Left lobe of liver (tissue), 2 donors: ENCODE data around the gene PAK5. TPM values are rescaled to one million over a fixed set of nuclear protein-coding genes. Genes with fewer than 3 reads are reported as not detected.
A peak's percentile ranks its signal among the peaks of the same experiment; 100 is the strongest.

Experiments
- ATAC-seq: fragments of 200-7000 bp; cut with Tn5 transposase; one replicate; pipeline ENCODE4 v1.9.1; 2020; ENCODE audit warnings: mild to moderate bottlenecking, moderate library complexity
- DNase-seq: peaks from one replicate; pipeline ENCODE4 v3.0.0-alpha.2; 2020; ENCODE audit warnings: low spot score
- total RNA-seq: library from RNA; stranded (reverse); gene quantifications from one replicate; pipeline ENCODE4 v1.2.1, GENCODE V29; 2021
- donor health status: DM: no; HTN: no; CAD: no; lungs with moderate emphysema.
- donor health status: DM: no; HTN: yes; CAD: no.

The PAK5 gene
- total RNA-seq, 1 donor from 2014 or later = 0.08 TPM

- ATAC-seq (no peak), DNase-seq (no peak)
Measured at GRCh38 chr20:9626357-9626756, 212.5 kb downstream of the PAK5 start.

DNA sequence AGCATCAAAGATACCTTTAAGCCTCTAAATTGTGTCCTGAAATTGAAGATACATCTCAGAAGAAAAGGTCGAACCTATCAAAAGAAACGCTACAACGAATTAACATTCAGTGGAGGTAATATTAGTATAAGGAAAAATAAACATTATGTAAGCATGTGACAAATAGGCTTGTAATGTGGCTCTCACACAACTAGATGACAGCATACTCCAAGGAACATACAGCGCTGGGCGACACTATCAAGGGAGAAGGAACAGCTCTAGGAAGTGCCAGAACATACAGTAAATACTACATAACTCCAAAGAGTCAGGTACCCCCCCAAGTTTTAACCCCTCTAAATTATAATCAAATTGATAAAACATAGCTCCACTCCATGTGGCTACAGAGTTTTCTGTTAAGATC lies 220.9 kb downstream of the PAK5 start:
- ATAC-seq (peak; percentile 66), DNase-seq (no peak)

- no peak for DNase-seq
- ATAC-seq = peak; percentile 88
Measured at GRCh38 chr20:9616833-9617461, 221.9 kb downstream of the PAK5 start.

DNA sequence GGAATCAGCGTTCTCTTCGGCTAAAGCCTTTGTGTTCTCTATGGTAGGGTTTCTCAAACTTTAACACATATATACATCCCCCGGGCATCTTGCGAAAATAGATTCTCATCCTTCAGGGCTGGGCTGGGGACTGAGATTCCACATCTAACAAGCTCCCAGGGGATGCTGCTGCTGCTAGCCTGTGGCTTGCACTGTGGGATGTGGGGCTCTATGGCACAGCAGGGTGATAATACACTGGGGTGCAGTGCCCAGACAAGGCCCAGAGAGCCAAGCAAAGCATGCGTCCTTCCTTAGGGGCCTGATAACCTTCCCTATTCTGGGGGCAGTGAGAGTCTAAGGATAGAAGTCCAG lies 222.4 kb downstream of the PAK5 start:
- no peak for ATAC-seq
- no peak for DNase-seq

GRCh38 chr20:9615766-9616454 lies 223.0 kb downstream of the PAK5 start:
- DNase-seq (no peak), ATAC-seq (no peak)

GRCh38 chr20:9615118-9615517 lies 223.8 kb downstream of the PAK5 start:
- no peak for DNase-seq
- ATAC-seq = peak; percentile 42

DNA sequence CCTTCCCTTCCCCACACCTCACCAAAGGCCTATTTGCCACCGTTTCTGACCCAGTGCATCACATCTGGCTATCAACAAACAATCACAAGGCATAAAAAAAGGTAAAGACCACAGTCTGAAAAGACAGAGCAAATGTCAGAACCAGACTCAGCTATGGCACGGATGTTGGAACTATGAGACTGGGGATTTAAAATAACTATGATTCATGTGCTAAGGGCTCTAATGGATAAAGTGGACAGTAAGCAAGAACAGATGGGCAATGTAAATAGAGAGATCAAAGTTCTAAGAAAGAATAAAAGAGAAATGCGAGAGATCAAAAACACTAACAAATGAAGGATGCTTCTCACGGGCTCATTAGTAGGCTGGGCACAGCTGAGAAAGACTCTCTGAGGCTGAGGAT lies 225.0 kb downstream of the PAK5 start:
- ATAC-seq (no peak), DNase-seq (no peak)

GRCh38 chr20:9611921-9612320 lies 227.0 kb downstream of the PAK5 start:
- DNase-seq = no peak
- no peak for ATAC-seq

- DNase-seq (no peak), ATAC-seq (no peak)
Measured at GRCh38 chr20:9610665-9611064, 228.2 kb downstream of the PAK5 start.

DNA sequence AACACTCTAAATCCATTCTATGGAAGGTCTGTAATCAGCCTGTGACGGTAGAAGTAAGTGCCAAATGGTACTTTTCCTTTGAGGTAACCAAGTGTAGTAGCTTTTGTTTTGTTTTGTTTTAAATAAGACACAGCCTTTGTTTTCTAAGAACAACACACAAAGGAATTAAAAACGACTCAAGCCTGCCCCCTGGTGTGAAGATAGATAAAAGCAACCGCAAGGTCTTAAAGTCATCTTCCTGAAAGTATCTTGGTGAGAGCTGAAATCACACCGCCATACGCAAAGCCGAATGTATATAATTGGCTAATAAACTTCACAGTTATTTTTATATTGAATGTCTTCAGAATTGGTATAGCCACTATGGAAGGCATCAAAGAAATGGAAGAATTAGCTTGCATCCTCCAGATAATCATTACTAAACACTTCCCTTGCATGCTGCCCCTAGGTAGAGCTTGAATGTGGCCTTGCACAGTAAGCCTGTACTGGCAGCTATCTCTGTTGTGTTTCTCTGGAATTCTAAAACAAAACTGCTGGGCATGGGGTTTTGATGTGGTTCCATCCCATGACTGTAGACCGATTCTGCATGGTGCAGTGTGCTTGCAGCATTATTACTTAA lies 228.9 kb downstream of the PAK5 start:
- DNase-seq (no peak), ATAC-seq (peak; percentile 67)

DNA sequence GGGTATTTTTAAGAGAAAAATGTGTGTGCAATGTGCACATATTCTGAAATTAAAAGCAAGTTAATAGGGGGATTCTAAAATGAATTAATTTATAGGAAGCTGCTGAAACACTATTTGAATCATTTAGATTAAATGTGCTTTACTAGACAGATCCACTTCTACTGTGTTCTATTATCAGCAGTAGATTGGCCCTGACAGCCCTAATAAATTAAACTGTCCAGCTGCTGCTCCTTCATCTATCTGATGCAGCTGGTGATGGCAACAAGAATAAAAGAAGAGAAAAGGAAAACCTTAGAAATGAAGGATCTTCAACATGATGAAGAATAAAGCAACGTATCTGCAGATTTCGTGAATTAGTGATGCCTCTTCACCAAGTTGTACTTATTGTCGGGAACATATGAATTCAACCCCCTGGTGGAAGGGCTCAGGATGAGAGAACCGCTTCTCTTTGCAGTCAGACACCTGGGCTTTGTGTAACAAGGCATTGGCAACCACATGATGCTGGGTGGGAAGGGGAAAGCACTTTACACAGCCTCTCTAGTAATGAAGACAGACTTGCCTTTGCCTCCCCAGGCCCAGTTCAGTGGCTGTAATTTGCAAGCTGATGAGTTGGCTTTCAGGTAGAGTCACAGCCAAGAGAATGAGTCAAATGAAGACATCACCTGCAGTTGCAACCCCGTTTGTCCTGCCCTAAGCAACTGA lies 230.1 kb downstream of the PAK5 start:
- no peak for DNase-seq
- ATAC-seq = no peak

- DNase-seq = no peak
- no peak for ATAC-seq
Measured at GRCh38 chr20:9602847-9603183, 236.1 kb downstream of the PAK5 start.

DNA sequence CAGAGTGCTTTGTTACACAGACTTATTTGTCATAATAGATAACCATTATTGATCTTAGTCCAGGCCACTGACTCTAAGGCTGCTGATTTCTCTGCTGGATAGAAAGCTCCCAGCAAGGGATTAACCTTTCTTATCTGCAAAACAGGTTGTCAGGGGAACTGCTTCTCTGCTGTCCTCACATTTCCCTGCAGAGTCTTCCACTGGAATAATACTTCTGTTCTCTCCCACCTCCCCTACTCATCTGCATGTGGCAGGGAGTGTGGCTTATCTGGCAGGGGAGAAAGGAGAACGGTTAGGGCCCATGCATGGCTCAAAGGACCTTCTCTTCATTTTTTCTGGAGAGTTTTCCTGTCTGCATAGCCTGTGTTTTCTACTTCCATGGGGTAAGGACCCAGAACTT lies 238.3 kb downstream of the PAK5 start:
- ATAC-seq = no peak
- DNase-seq = no peak

DNA sequence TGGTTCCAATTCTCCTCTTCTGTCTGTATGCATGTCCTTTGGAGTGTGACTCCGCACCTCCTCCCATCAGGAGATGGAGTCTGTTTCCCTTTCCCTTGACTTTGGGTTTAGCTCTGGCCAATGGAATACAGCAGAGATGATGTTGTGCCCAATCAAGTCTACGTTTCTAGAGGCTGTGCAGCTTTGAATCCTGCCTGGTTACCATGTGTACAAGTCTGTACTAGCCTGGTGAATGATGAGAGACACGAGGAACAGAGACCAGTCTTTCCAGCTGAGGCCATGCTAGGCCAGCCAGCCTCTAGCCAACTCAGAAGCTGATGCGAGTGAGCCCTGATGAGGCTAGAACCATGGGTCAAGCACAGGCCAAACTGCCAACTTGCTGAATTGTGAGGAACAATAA lies 241.3 kb downstream of the PAK5 start:
- DNase-seq = no peak
- no peak for ATAC-seq

DNA sequence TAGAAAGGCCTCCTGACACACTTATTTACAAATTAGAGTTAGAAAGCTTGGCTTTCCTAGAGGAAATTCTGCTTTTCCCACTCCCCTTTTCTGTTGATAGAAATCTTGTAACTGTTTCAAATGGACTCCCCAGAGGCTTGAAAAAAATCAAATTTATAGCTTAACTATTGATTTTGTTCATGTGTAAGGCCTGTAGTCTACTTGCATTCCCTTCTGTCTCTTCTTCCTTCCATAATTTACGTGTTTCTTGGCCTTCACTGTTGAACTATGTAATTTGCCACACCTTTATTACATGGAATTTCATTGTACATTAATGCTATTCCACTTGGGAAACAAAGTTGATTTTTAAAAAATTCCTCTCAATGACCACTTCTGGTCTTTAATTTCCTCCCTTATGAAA lies 243.1 kb downstream of the PAK5 start:
- DNase-seq (no peak), ATAC-seq (no peak)

DNA sequence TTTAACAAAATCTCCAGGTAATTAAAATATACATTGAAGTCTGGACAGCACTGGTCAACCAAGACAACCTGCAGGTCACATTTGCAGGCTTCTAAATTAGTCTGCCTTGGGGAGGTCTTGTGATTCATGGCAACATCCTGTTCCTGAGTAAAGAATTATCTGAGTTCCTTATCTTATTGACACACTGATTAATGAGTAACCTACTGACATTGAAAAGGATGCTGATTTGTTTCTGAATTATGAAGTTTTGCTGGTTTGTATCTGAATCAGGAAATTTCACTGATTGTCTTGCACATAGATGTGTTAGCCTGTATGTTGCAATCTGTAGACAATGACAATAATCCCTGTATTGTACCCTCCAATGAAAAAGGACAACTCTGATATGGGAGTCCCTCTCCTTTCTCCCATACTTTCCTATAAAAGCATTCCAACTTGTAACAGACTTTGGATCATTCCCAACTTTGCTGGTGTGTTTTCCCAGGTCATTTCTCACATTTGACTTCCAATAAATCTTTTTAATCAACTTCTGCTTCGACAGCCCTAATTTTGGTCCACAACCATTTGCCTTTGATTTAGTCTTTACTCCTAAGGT lies 244.5 kb downstream of the PAK5 start:
- ATAC-seq (no peak), DNase-seq (no peak)

DNA sequence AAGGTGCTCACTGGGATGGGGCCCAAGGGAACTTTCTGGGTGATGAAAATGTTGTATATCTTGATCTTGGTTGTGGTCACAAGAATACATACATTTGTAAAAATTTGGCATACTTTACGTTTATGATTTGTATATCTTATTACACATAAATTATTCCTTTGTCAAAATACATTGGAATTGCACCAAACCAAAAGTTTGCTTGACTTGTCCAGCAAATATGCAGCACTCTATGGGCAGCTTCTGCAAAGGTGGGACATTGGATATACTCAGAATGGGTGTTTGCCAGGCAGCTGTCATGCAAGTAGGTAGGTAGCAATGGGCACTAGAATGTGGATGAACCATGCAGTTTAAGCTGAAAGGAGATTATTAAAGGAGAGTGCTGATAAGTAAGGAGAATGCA lies 246.5 kb downstream of the PAK5 start:
- DNase-seq (no peak), ATAC-seq (no peak)

DNA sequence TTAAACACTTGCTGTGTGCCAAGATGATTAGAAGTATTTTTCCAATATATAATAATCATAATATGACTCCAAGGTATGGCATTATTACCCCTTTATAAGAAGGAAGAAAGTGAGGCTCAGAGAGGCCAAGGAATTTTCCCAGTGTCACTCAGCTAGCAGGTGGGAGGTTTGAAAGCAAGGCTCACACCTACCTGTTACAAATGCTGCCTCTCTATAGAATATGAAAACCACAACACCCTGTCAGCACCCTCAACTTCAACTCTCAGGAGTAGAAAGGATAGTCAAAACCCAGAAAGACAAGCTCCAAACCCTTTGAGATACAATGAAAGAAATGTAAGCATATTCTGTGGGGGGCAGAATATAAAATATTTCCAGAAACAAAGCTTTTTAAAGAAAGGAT lies 247.8 kb downstream of the PAK5 start:
- ATAC-seq (no peak), DNase-seq (no peak)

- ATAC-seq = no peak
Measured at GRCh38 chr20:9590189-9590588, 248.7 kb downstream of the PAK5 start.

GRCh38 chr20:9588706-9589105 lies 250.2 kb downstream of the PAK5 start:
- DNase-seq (no peak), ATAC-seq (no peak)

More at GRCh38 chr20:9590189-9590588, 248.7 kb downstream of the PAK5 start:
- no peak for DNase-seq

DNA sequence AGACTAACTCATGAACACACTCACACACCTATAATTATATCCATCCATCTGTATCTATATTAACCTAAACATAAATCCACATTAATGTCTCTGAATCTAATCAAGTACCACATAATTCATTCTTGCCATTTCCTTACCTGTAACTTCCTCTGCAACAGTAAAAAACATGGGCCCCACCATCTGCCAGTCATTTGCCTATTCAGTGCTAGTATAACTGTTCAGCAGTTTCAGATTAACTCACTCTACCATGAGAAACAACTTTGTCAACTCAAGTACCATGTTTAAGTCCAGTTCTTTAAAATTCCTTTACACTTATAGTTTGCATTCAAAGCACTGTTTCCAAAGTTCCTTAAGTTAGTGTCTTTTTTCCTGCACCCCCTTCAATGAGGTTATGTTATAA lies 255.7 kb downstream of the PAK5 start:
- DNase-seq (no peak), ATAC-seq (no peak)

DNA sequence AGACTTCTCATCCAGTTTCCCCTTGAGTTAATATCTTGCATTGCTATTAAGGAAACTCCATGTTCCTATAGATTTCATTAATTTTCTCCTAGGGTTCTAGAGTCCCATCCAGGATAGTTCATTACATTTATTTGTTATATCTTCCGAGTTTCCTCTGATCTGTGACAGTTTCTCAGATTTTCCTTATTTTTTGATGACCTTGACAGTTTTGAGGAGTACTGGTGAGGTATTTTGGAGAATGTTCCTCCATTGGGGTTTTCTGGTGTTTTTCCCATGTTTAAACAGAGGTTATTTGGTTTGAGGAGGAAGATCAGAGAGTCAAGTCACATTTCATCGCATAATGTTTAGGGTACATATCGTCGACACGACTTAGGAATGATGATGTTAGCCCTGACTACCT lies 256.7 kb downstream of the PAK5 start:
- DNase-seq = no peak
- no peak for ATAC-seq
